ENCODE results near the gene SYCE1. TPM values are rescaled to one million over a fixed set of nuclear protein-coding genes. Genes with fewer than 3 reads are reported as not detected.
"Not testable (repeated sequence)": the region's sequence is repeated elsewhere in the genome, so short reads cannot be mapped to it uniquely, and the experiment has no call there.

Gene SYCE1
- polyA plus RNA-seq, 1 donor from 2014 or later = not detected

GRCh38 chr10:133568831-133569527 is 3.6 kb upstream of the SYCE1 start:
- H3K36me3 ChIP-seq (ENCODE audit: insufficient read depth, low read length); H2AFZ ChIP-seq (ENCODE audit: low read depth, low read length); H3K27me3 ChIP-seq (ENCODE audit: insufficient read depth, low read depth, low read length); H3K9me2 ChIP-seq (ENCODE audit: insufficient read depth, low read length); H3K4me3 ChIP-seq (ENCODE audit: low read length); H3K4me2 ChIP-seq (ENCODE audit: low read length); H4K20me1 ChIP-seq (ENCODE audit: insufficient read depth); H3K27ac ChIP-seq (ENCODE audit: low read length); H3K79me2 ChIP-seq (replicated peaks; ENCODE audit: insufficient read depth, low read length); H3K9me3 ChIP-seq (ENCODE audit: low read length); H3F3A ChIP-seq (ENCODE audit: insufficient read depth, low read length, poor library complexity, severe bottlenecking); H3K9ac ChIP-seq (ENCODE audit: low read length): not testable (repeated sequence)

GRCh38 chr10:133568287-133568614 is 2.9 kb upstream of the SYCE1 start:
- no peak overlapping the region for H3K9ac ChIP-seq (ENCODE audit: low read length)
- H3K27ac ChIP-seq (ENCODE audit: low read length) = no peak overlapping the region
- H3K79me2 ChIP-seq (replicated peaks; ENCODE audit: insufficient read depth, low read length) = no peaks in the 10 kb centered on the region
- no peak overlapping the region for H2AFZ ChIP-seq (ENCODE audit: low read depth, low read length)
- H3K9me3 ChIP-seq (ENCODE audit: low read length) = peaks cover 7% of the 10 kb centered on the region
- no peaks in the 10 kb centered on the region for H4K20me1 ChIP-seq (ENCODE audit: insufficient read depth)
- no peak for TF ChIP-seq SMC3 (conservative IDR thresholded peaks at IDR 0.05; ENCODE audit: poor library complexity)
- no peak for TF ChIP-seq MXI1 (conservative IDR thresholded peaks at IDR 0.05; ENCODE audit: poor library complexity, severe bottlenecking)
- no peak for TF ChIP-seq POLR2AphosphoS5 (IDR thresholded peaks at IDR 0.05)
- no peak for TF ChIP-seq CTCF (IDR thresholded peaks at IDR 0.05; ENCODE audit: poor library complexity, severe bottlenecking)
- no peak for TF ChIP-seq REST (IDR thresholded peaks at IDR 0.05; ENCODE audit: borderline replicate concordance)
- TF ChIP-seq EP300 (conservative IDR thresholded peaks at IDR 0.05; ENCODE audit: poor library complexity, severe bottlenecking) = no peak
- no peak for TF ChIP-seq RAD21 (conservative IDR thresholded peaks at IDR 0.05)
- TF ChIP-seq TAF1 (IDR thresholded peaks at IDR 0.05; ENCODE audit: low read depth) = no peak
- no peak for TF ChIP-seq EZH2 (IDR thresholded peaks at IDR 0.05; ENCODE audit: borderline replicate concordance, insufficient read depth, low read length, poor library complexity, severe bottlenecking)
- H3K36me3 ChIP-seq (ENCODE audit: insufficient read depth, low read length) = no peaks in the 10 kb centered on the region
- H3K4me2 ChIP-seq (ENCODE audit: low read length) = no peak overlapping the region
- no peak overlapping the region for H3K4me3 ChIP-seq (ENCODE audit: low read length)
- no peaks in the 10 kb centered on the region for H3K27me3 ChIP-seq (ENCODE audit: insufficient read depth, low read depth, low read length)
- no peaks in the 10 kb centered on the region for H3K9me2 ChIP-seq (ENCODE audit: insufficient read depth, low read length)
- H3F3A ChIP-seq (ENCODE audit: insufficient read depth, low read length, poor library complexity, severe bottlenecking) = no peaks in the 10 kb centered on the region

Measured in neural cell (in vitro differentiated cells).